SK-N-SH treated with all-trans-retinoic acid at 6 μM for 48 hours (cell line): ENCODE results near the gene RPS5.

Experiments
- ATAC-seq: fragments of 200-7000 bp; cut with Tn5 transposase; 3 replicates; pipeline ENCODE4 v1.9.1; 2020; ENCODE audit warnings: mild to moderate bottlenecking, moderate library complexity
- ARNTL ChIP-seq: fragments of 450-650 bp; formaldehyde crosslinking; IDR thresholded peaks from 2 replicates; pipeline ENCODE4 v1.5.0; 2020; ENCODE audit warnings: low read depth, mild to moderate bottlenecking, moderate library complexity, borderline replicate concordance
- BACH2 ChIP-seq: fragments of 250-450 bp; sonication (Bioruptor Pico); IDR thresholded peaks from 2 replicates; pipeline ENCODE4 v1.9.0; 2021; ENCODE audit warnings: mild to moderate bottlenecking, borderline replicate concordance
- CREB5 ChIP-seq: fragments of 250-450 bp; sonication (Bioruptor Pico); IDR thresholded peaks from 2 replicates; pipeline ENCODE4 v1.5.1; 2020; ENCODE audit warnings: low read depth, mild to moderate bottlenecking, moderate library complexity
- CSDC2 ChIP-seq: fragments of 250-450 bp; sonication (Bioruptor Pico); IDR thresholded peaks from 2 replicates; pipeline ENCODE4 v1.5.0; 2020; ENCODE audit warnings: mild to moderate bottlenecking, moderate library complexity
- ESRRG ChIP-seq: fragments of 250-450 bp; sonication (Bioruptor Pico); IDR thresholded peaks from 2 replicates; pipeline ENCODE4 v1.6.1; 2021; ENCODE audit warnings: mild to moderate bottlenecking
- GLIS3 ChIP-seq: fragments of 250-450 bp; sonication (Bioruptor Pico); IDR thresholded peaks from 2 replicates; pipeline ENCODE4 v1.5.0; 2020; ENCODE audit warnings: mild to moderate bottlenecking, moderate library complexity
- ISL1 ChIP-seq: fragments of 250-450 bp; sonication (Bioruptor Pico); IDR thresholded peaks from 2 replicates; pipeline ENCODE4 v2.1.2; 2022; ENCODE audit warnings: mild to moderate bottlenecking, moderate library complexity
- OSR1 ChIP-seq: fragments of 250-450 bp; sonication (Bioruptor Pico); IDR thresholded peaks from 2 replicates; pipeline ENCODE4 v1.8.0; 2022; ENCODE audit warnings: moderate library complexity, mild to moderate bottlenecking, inconsistent platforms
- PATZ1 ChIP-seq: fragments of 250-450 bp; sonication (Bioruptor Pico); IDR thresholded peaks from 2 replicates; pipeline ENCODE4 v1.8.0; 2020; ENCODE audit warnings: mild to moderate bottlenecking, moderate library complexity, borderline replicate concordance
- POU6F1 ChIP-seq: fragments of 250-450 bp; sonication (Bioruptor Pico); IDR thresholded peaks from 2 replicates; pipeline ENCODE4 v1.8.0; 2021; ENCODE audit warnings: low read depth, mild to moderate bottlenecking, moderate library complexity, borderline replicate concordance
- RARB ChIP-seq: fragments of 250-450 bp; sonication (Bioruptor Pico); IDR thresholded peaks from 2 replicates; pipeline ENCODE4 v1.8.0; 2021; ENCODE audit warnings: mild to moderate bottlenecking, moderate library complexity
- SNAI2 ChIP-seq: fragments of 250-450 bp; sonication (Bioruptor Pico); IDR thresholded peaks from 2 replicates; pipeline ENCODE4 v1.5.0; 2020; ENCODE audit warnings: mild to moderate bottlenecking, moderate library complexity
- TCF4 ChIP-seq: fragments of 250-450 bp; sonication (Bioruptor Pico); IDR thresholded peaks from 2 replicates; pipeline ENCODE4 v1.8.0; 2021; ENCODE audit warnings: mild to moderate bottlenecking, moderate library complexity, borderline replicate concordance
- TOX ChIP-seq: fragments of 250-450 bp; sonication (Bioruptor Pico); IDR thresholded peaks from 2 replicates; pipeline ENCODE4 v1.8.0; 2021; ENCODE audit warnings: mild to moderate bottlenecking, moderate library complexity, borderline replicate concordance
- TSHZ2 ChIP-seq: fragments of 250-450 bp; sonication (Bioruptor Pico); IDR thresholded peaks from 2 replicates; pipeline ENCODE4 v1.5.0; 2020; ENCODE audit warnings: mild to moderate bottlenecking, moderate library complexity
- ZC3H10 ChIP-seq: fragments of 250-450 bp; sonication (Bioruptor Pico); IDR thresholded peaks from 2 replicates; pipeline ENCODE4 v1.5.1; 2021; ENCODE audit warnings: mild to moderate bottlenecking, moderate library complexity
- ZFP3 ChIP-seq: fragments of 250-450 bp; sonication (Bioruptor Pico); IDR thresholded peaks from 2 replicates; pipeline ENCODE4 v1.5.0; 2020; ENCODE audit warnings: mild to moderate bottlenecking, moderate library complexity
- ZFP30 ChIP-seq: fragments of 450-650 bp; formaldehyde crosslinking; IDR thresholded peaks from 2 replicates; pipeline ENCODE4 v1.5.0; 2022; ENCODE audit warnings: mild to moderate bottlenecking, moderate library complexity
- ZNF565 ChIP-seq: fragments of 450-650 bp; formaldehyde crosslinking; conservative IDR thresholded peaks from 2 replicates; pipeline ENCODE4 v1.5.0; 2020; ENCODE audit warnings: low read depth, mild to moderate bottlenecking, moderate library complexity
- ZNF8 ChIP-seq: fragments of 450-650 bp; formaldehyde crosslinking; IDR thresholded peaks from 2 replicates; pipeline ENCODE4 v1.5.0; 2020; ENCODE audit warnings: mild to moderate bottlenecking, moderate library complexity

The RPS5 gene

GRCh38 chr19:58386576-58387337 is at the start of gene RPS5:
Gene RPS5, plus strand, starts transcription at chr19:58387269. Its CDS starts 869 bp downstream, at chr19:58388138.
- peak; percentile 94 for ATAC-seq
- TF ChIP-seq BACH2 (CRISPR knock-in tag) (no peak), OSR1 (CRISPR knock-in tag) (no peak), PATZ1 (CRISPR knock-in tag) (no peak), TOX (no peak), ZFP3 (CRISPR knock-in tag) (peak; percentile 52; the same call in 1 of the 2 replicates), RARB (CRISPR knock-in tag) (no peak), ZC3H10 (CRISPR knock-in tag) (peak; percentile 26; the same call in 1 of the 2 replicates), SNAI2 (CRISPR knock-in tag) (no peak), ZFP30 (CRISPR knock-in tag) (no peak), GLIS3 (CRISPR knock-in tag) (no peak)

GRCh38 chr19:58338336-58338735 is 48.7 kb upstream of the RPS5 start:
- no peak for TF ChIP-seq ISL1 (CRISPR knock-in tag)
- no peak for TF ChIP-seq CREB5 (CRISPR knock-in tag)
- no peak for TF ChIP-seq POU6F1 (CRISPR knock-in tag)
- TF ChIP-seq OSR1 (CRISPR knock-in tag) = no peak
- TF ChIP-seq ARNTL (CRISPR knock-in tag) = no peak
- no peak for TF ChIP-seq TSHZ2 (CRISPR knock-in tag)
- TF ChIP-seq GLIS3 (CRISPR knock-in tag) = no peak
- TF ChIP-seq ZFP3 (CRISPR knock-in tag) = no peak
- TF ChIP-seq ZNF8 (CRISPR knock-in tag) = no peak
- no peak for ATAC-seq

- TF ChIP-seq ISL1 (CRISPR knock-in tag) (no peak), TOX (no peak), ZFP30 (CRISPR knock-in tag) (no peak), ZNF565 (CRISPR knock-in tag) (no peak), PATZ1 (CRISPR knock-in tag) (no peak), CREB5 (CRISPR knock-in tag) (no peak), TCF4 (CRISPR knock-in tag) (no peak), CSDC2 (CRISPR knock-in tag) (no peak), OSR1 (CRISPR knock-in tag) (no peak), ESRRG (CRISPR knock-in tag) (no peak), BACH2 (CRISPR knock-in tag) (no peak), GLIS3 (CRISPR knock-in tag) (no peak)
- ATAC-seq = no peak
Observed at GRCh38 chr19:58338825-58339558, 48.1 kb upstream of the RPS5 start.
